Kidney (tissue), 14 donors: ENCODE measurements around the gene AVPR2. TPM values are rescaled to one million over a fixed set of nuclear protein-coding genes. Genes with fewer than 3 reads are reported as not detected.

Experiments
- DNase-seq, 5 donors: peaks; one replicate each; pipeline ENCODE4 v3.0.0-alpha.2; 2013 to 2020
- FAIRE-seq: peaks from 2 replicates; lab custom pipeline; 2012; peaks lifted over from hg19 to GRCh38; lab: Jason Lieb, UNC
- H3K27ac ChIP-seq, 2 donors: one replicate each; pipeline ENCODE4 v1.7.0; 2013; ENCODE audit warnings: low read depth in 2 of 2, low read length in 2 of 2, inconsistent platforms in 1 of 2
- H3K27me3 ChIP-seq: one replicate; pipeline ENCODE4 v1.7.1; 2013; ENCODE audit warnings: low read length, inconsistent platforms; ENCODE audit not compliant: control insufficient read depth, insufficient read depth
- H3K36me3 ChIP-seq, 3 donors: one replicate each; pipeline versions ENCODE4 v1.7.0 to v1.7.1; 2013; ENCODE audit warnings: low read length in 3 of 3, control low read depth in 1 of 3, inconsistent platforms in 1 of 3; ENCODE audit not compliant: insufficient read depth in 3 of 3, control insufficient read depth in 2 of 3
- H3K4me1 ChIP-seq, 3 donors: one replicate each; pipeline versions ENCODE4 v1.7.0 to v1.7.1; 2013; ENCODE audit warnings: low read length in 3 of 3, inconsistent platforms in 1 of 3, low read depth in 1 of 3; ENCODE audit not compliant: control insufficient read depth in 2 of 3, insufficient read depth in 2 of 3
- H3K4me3 ChIP-seq, 3 donors: one replicate each; pipeline versions ENCODE4 v1.7.0 to v1.8.1; 2013; ENCODE audit warnings: low read length in 3 of 3, control low read depth in 1 of 3, inconsistent platforms in 1 of 3
- H3K9ac ChIP-seq, 3 donors: one replicate each; pipeline versions ENCODE4 v1.7.0 to v1.7.1; 2013; ENCODE audit warnings: low read length in 3 of 3, control low read depth in 1 of 3, inconsistent platforms in 1 of 3
- H3K9me3 ChIP-seq, 3 donors: one replicate each; pipeline versions ENCODE4 v1.7.0 to v1.7.1; 2013; ENCODE audit warnings: low read length in 3 of 3, control low read depth in 1 of 3, inconsistent platforms in 1 of 3; ENCODE audit not compliant: control insufficient read depth in 2 of 3, insufficient read depth in 1 of 3
- CTCF ChIP-seq: IDR thresholded peaks from 3 replicates; pipeline ENCODE4 v1.5.1; 2012; ENCODE audit warnings: mild to moderate bottlenecking, moderate library complexity, borderline replicate concordance; ENCODE audit not compliant: insufficient read depth; ENCODE audit errors: extremely low read depth
- intact Hi-C: fragments of 100-400 bp; cut with DNase I; formaldehyde crosslinking; loops from one replicate; pipeline ENCODE4 v1.11.1; 2022
- polyA plus RNA-seq: library from polyadenylated mRNA; stranded (reverse); fragments of 350-450 nt; fragmentation: Illumina TruSeq; extraction: RNeasy Lipid Tissue Mini Kit (QIAGEN cat#74804); gene quantifications from one replicate; pipeline ENCODE4 v1.2.3, GENCODE V29; 2014; ENCODE audit warnings: low read depth, low replicate concordance; ENCODE audit not compliant: insufficient read depth
- total RNA-seq: library from RNA; stranded (reverse); fragmentation: NEBNext Ultra II Directional; extraction: Animal tissue kit (Norgen Biotek cat#: 25700); gene quantifications from one replicate; pipeline ENCODE4 v1.2.1, GENCODE V29; 2021
- donor health status: control.
- donor health status: control.
- donor health status: control.
- donor health status: control.
- donor health status: control.
- donor health status: DM: yes; HTN: yes; CAD: no.
- donor health status: Normal renal cell carcinoma (clear cell type).

The AVPR2 gene
- total and polyA plus RNA-seq, 2 donors from 2014 or later: 2.3 to 22.1 TPM

- TF ChIP-seq CTCF: no peak
- Histone ChIP-seq H3K9ac (no peak overlapping the region), H3K9me3 (no peaks in the 10 kb centered on the region), H3K27me3 (no peaks in the 10 kb centered on the region), H3K36me3 (no peaks in the 10 kb centered on the region), H3K4me3 (no peak overlapping the region), H3K27ac (no peak overlapping the region), H3K4me1 (no peaks in the 10 kb centered on the region)
- DNase-seq (no peak), FAIRE-seq (no peak)
- intact Hi-C loops: no loop called here
Measured at GRCh38 chrX:153863251-153863991, 41.1 kb upstream of the AVPR2 start.

GRCh38 chrX:153864101-153864500, 40.4 kb upstream of the AVPR2 start:
- Histone ChIP-seq H3K9ac (no peak overlapping the region), H3K4me3 (no peak overlapping the region), H3K36me3 (no peaks in the 10 kb centered on the region), H3K4me1 (no peaks in the 10 kb centered on the region), H3K27me3 (no peaks in the 10 kb centered on the region), H3K9me3 (no peaks in the 10 kb centered on the region), H3K27ac (no peak overlapping the region)
- FAIRE-seq (no peak), DNase-seq (peak in 1 of 5 donors; percentile 24)
- no peak for TF ChIP-seq CTCF
- intact Hi-C loops: no loop called here

- FAIRE-seq (no peak), DNase-seq (peak in 1 of 5 donors; percentile 70)
- no peak overlapping the region for H3K4me3 ChIP-seq
- H3K9me3 ChIP-seq: no peaks in the 10 kb centered on the region
- no peak overlapping the region for H3K9ac ChIP-seq
- H3K36me3 ChIP-seq: no peaks in the 10 kb centered on the region
- TF ChIP-seq CTCF: no peak
- no peaks in the 10 kb centered on the region for H3K27me3 ChIP-seq
- no peaks in the 10 kb centered on the region for H3K4me1 ChIP-seq
- no peak overlapping the region for H3K27ac ChIP-seq
- intact Hi-C loops: no loop called here
Measured at GRCh38 chrX:153864561-153865320, 39.7 kb upstream of the AVPR2 start.
